Upper lobe of left lung (tissue), 4 donors: ENCODE data around the gene ACOT8.

Source experiments
- CTCF ChIP-seq, 6 experiments: fragments of 450-650 bp in 4 of 6; fragments of 200-600 bp in 2 of 6; sonication (generic) in 2 of 6; IDR thresholded peaks; one replicate each; pipeline ENCODE4 v1.5.1; 2016 to 2019; ENCODE audit warnings: antibody characterized with exemption in 6 of 6
- POLR2A ChIP-seq, 4 donors: fragments of 450-650 bp; IDR thresholded peaks; one replicate each; pipeline ENCODE4 v1.5.1; 2016 to 2017; ENCODE audit warnings: antibody characterized with exemption in 4 of 4, mild to moderate bottlenecking in 2 of 4
- POLR2AphosphoS5 ChIP-seq, 2 donors: sonication (generic); formaldehyde crosslinking; IDR thresholded peaks; one replicate each; pipeline ENCODE4 v1.5.1; 2017; ENCODE audit warnings: antibody characterized with exemption in 2 of 2

GRCh38 chr20:45894797-45895196, 37.6 kb upstream of the ACOT8 start:
- TF ChIP-seq CTCF (IDR thresholded peaks at IDR 0.05), result no peak
- no peak for TF ChIP-seq POLR2AphosphoS5 (IDR thresholded peaks at IDR 0.05)
- peak in 1 of 4 donors; percentile 45 for TF ChIP-seq POLR2A (IDR thresholded peaks at IDR 0.05)
